ENCODE results near the gene TRAF3IP1.

GRCh38 chr2:238326801-238327365, 6.6 kb downstream of the TRAF3IP1 start:
- TF ChIP-seq, protein P1, sequence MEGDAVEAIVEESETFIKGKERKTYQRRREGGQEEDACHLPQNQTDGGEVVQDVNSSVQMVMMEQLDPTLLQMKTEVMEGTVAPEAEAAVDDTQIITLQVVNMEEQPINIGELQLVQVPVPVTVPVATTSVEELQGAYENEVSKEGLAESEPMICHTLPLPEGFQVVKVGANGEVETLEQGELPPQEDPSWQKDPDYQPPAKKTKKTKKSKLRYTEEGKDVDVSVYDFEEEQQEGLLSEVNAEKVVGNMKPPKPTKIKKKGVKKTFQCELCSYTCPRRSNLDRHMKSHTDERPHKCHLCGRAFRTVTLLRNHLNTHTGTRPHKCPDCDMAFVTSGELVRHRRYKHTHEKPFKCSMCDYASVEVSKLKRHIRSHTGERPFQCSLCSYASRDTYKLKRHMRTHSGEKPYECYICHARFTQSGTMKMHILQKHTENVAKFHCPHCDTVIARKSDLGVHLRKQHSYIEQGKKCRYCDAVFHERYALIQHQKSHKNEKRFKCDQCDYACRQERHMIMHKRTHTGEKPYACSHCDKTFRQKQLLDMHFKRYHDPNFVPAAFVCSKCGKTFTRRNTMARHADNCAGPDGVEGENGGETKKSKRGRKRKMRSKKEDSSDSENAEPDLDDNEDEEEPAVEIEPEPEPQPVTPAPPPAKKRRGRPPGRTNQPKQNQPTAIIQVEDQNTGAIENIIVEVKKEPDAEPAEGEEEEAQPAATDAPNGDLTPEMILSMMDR (IDR thresholded peaks at IDR 0.05; ENCODE audit: poor library complexity, severe bottlenecking) = no peak
- no peak for TF ChIP-seq SMC3 (conservative IDR thresholded peaks at IDR 0.05; ENCODE audit: poor library complexity)
- no peak for TF ChIP-seq POLR2AphosphoS5 (IDR thresholded peaks at IDR 0.05)
- TF ChIP-seq EP300 (conservative IDR thresholded peaks at IDR 0.05; ENCODE audit: poor library complexity, severe bottlenecking) = no peak
- TF ChIP-seq, protein P2, sequence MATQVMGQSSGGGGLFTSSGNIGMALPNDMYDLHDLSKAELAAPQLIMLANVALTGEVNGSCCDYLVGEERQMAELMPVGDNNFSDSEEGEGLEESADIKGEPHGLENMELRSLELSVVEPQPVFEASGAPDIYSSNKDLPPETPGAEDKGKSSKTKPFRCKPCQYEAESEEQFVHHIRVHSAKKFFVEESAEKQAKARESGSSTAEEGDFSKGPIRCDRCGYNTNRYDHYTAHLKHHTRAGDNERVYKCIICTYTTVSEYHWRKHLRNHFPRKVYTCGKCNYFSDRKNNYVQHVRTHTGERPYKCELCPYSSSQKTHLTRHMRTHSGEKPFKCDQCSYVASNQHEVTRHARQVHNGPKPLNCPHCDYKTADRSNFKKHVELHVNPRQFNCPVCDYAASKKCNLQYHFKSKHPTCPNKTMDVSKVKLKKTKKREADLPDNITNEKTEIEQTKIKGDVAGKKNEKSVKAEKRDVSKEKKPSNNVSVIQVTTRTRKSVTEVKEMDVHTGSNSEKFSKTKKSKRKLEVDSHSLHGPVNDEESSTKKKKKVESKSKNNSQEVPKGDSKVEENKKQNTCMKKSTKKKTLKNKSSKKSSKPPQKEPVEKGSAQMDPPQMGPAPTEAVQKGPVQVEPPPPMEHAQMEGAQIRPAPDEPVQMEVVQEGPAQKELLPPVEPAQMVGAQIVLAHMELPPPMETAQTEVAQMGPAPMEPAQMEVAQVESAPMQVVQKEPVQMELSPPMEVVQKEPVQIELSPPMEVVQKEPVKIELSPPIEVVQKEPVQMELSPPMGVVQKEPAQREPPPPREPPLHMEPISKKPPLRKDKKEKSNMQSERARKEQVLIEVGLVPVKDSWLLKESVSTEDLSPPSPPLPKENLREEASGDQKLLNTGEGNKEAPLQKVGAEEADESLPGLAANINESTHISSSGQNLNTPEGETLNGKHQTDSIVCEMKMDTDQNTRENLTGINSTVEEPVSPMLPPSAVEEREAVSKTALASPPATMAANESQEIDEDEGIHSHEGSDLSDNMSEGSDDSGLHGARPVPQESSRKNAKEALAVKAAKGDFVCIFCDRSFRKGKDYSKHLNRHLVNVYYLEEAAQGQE (IDR thresholded peaks at IDR 0.05; ENCODE audit: borderline replicate concordance) = no peak
- TF ChIP-seq EZH2 (IDR thresholded peaks at IDR 0.05; ENCODE audit: borderline replicate concordance, insufficient read depth, low read length, poor library complexity, severe bottlenecking) = no peak
- no peak for TF ChIP-seq MXI1 (conservative IDR thresholded peaks at IDR 0.05; ENCODE audit: poor library complexity, severe bottlenecking)
- TF ChIP-seq RAD21 (conservative IDR thresholded peaks at IDR 0.05) = no peak
- no peak for TF ChIP-seq TAF1 (IDR thresholded peaks at IDR 0.05; ENCODE audit: low read depth)

All from neural cell (in vitro differentiated cells).